Uterus (tissue), 4 donors: ENCODE data around the gene SYT2. TPM values are rescaled to one million over a fixed set of nuclear protein-coding genes. Genes with fewer than 3 reads are reported as not detected.

Experiments
- DNase-seq, 2 donors: peaks; one replicate each; pipeline ENCODE4 v3.0.0-alpha.2; 2019 to 2020
- H3K27ac ChIP-seq, 2 donors: fragments of 200-600 bp; sonication (generic); 1 replicate in 1 of 2; 2 replicates in 1 of 2; pipeline ENCODE4 v1.5.1; 2016 to 2018
- H3K27me3 ChIP-seq, 2 donors: fragments of 200-600 bp; sonication (generic); one replicate each; pipeline ENCODE4 v1.5.1; 2018 to 2019; ENCODE audit warnings: control low read depth in 1 of 2
- H3K36me3 ChIP-seq, 2 donors: fragments of 200-600 bp; sonication (generic); one replicate each; pipeline ENCODE4 v1.5.1; 2019; ENCODE audit warnings: control low read depth in 1 of 2
- H3K4me1 ChIP-seq, 2 donors: fragments of 200-600 bp; sonication (generic); one replicate each; pipeline ENCODE4 v1.5.1; 2018 to 2019; ENCODE audit warnings: control low read depth in 1 of 2
- H3K4me3 ChIP-seq, 2 donors: fragments of 200-600 bp; sonication (generic); 1 replicate in 1 of 2; 2 replicates in 1 of 2; pipeline ENCODE4 v1.5.1; 2018 to 2019; ENCODE audit warnings: mild to moderate bottlenecking in 1 of 2
- H3K9me3 ChIP-seq, 2 donors: fragments of 200-600 bp; sonication (generic); one replicate each; pipeline ENCODE4 v1.5.1; 2019; ENCODE audit warnings: control low read depth in 1 of 2
- POLR2A ChIP-seq, 2 donors: fragments of 450-650 bp; IDR thresholded peaks; one replicate each; pipeline ENCODE4 v1.6.1; 2016; ENCODE audit warnings: antibody characterized with exemption in 2 of 2, mild to moderate bottlenecking in 1 of 2, moderate library complexity in 1 of 2
- intact Hi-C: fragments of 100-400 bp; cut with DNase I; formaldehyde crosslinking; loops from one replicate; pipeline ENCODE4 v1.15.1; 2023; ENCODE audit warnings: low total_unique reads
- total RNA-seq, 4 donors: library from RNA; depleted of rRNA in 3 of 4; stranded (reverse); fragments of >200 nt in 3 of 4; gene quantifications; one replicate each; pipeline versions ENCODE4 v1.1.0 to v1.2.4, GENCODE V29; 2014 to 2023
- TF ChIP-seq, protein P1 (sequence below), 4 experiments: fragments of 200-600 bp in 2 of 4; fragments of 450-650 bp in 2 of 4; sonication (generic) in 2 of 4; IDR thresholded peaks; one replicate each; pipeline ENCODE4 v1.5.1; 2016 to 2019; ENCODE audit warnings: antibody characterized with exemption in 4 of 4, mild to moderate bottlenecking in 2 of 4, moderate library complexity in 1 of 4
- donor health status: DM: yes; HTN: yes; CAD: no.

The SYT2 gene
- total RNA-seq, 4 donors from 2014 or later = 1.1 TPM; not detected in 3

DNA sequence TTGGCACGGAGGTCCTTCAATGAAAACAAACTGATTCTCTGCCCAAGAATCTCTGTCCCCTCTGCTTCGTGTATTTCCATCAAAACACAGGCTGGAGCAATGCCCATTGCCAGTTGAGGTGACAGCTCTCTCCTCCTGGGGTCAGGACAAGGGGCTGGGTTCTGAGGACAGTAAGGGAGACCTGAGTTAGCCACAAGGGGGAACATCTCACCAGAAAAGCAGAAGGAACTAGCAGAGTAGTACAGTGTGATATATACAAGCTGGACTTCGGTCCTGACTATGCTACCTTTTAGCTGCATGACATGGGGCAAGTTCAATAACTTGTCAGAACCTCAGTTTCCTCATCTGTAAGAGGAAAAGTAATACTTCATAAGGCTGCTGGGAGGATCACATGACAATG is 50.3 kb downstream of the SYT2 start:
- Histone ChIP-seq H3K27me3 (no peaks in the 10 kb centered on the region), H3K27ac (no peak overlapping the region), H3K4me3 (no peak overlapping the region), H3K4me1 (no peaks in the 10 kb centered on the region), H3K9me3 (no peaks in the 10 kb centered on the region), H3K36me3 (no peaks in the 10 kb centered on the region)
- TF ChIP-seq, protein P1, sequence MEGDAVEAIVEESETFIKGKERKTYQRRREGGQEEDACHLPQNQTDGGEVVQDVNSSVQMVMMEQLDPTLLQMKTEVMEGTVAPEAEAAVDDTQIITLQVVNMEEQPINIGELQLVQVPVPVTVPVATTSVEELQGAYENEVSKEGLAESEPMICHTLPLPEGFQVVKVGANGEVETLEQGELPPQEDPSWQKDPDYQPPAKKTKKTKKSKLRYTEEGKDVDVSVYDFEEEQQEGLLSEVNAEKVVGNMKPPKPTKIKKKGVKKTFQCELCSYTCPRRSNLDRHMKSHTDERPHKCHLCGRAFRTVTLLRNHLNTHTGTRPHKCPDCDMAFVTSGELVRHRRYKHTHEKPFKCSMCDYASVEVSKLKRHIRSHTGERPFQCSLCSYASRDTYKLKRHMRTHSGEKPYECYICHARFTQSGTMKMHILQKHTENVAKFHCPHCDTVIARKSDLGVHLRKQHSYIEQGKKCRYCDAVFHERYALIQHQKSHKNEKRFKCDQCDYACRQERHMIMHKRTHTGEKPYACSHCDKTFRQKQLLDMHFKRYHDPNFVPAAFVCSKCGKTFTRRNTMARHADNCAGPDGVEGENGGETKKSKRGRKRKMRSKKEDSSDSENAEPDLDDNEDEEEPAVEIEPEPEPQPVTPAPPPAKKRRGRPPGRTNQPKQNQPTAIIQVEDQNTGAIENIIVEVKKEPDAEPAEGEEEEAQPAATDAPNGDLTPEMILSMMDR (IDR thresholded peaks at IDR 0.05) = no peak
- no peak for TF ChIP-seq POLR2A (IDR thresholded peaks at IDR 0.05)
- no peak for DNase-seq
- intact Hi-C loops = no loop called here

DNA sequence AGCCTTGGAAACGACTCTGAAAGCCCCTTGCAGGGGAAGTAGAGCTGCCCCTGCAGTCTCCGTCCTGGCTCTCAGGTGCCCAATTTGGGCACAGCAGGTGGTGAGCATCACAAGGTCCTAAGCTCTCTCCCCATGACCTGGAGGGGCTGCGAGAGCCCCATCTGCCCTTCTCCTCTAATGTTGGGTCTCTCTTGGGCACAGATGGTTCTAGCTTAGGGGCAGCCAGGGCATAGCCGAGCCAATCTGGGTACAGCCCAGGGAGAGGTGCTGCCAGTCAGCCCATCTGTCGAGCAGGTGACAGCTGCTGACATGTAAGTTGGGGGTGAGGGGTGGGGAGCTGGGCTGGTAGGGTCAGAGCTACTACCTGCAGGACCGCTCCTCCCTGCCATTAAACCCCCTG is 50.7 kb downstream of the SYT2 start:
- H3K9me3 ChIP-seq = no peaks in the 10 kb centered on the region
- no peak for DNase-seq
- no peak overlapping the region for H3K4me3 ChIP-seq
- no peaks in the 10 kb centered on the region for H3K36me3 ChIP-seq
- no peaks in the 10 kb centered on the region for H3K27me3 ChIP-seq
- H3K27ac ChIP-seq = no peak overlapping the region
- intact Hi-C loops = no loop called here
- TF ChIP-seq POLR2A (IDR thresholded peaks at IDR 0.05) = no peak
- TF ChIP-seq, protein P1 (IDR thresholded peaks at IDR 0.05) = no peak
- H3K4me1 ChIP-seq = no peaks in the 10 kb centered on the region

DNA sequence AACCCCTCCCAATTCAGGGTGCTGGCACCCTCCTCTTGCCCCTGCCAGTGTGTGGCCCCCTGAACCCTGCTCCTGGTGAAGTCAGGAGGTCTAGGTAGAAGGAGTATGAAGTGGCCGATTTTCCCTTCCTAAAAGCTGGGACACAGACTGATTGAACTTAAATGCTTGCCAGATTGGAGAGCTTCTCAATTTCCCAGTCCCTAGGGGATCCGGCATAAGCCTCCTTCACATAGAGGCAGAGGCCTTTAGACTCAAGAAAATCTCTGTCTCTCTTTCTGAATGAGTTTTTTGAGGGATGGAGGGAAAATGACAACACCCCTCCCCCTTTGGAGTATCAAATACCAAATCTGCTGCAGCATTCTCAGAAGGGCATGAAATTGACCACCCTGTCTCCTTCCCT is 51.5 kb downstream of the SYT2 start:
- H3K36me3 ChIP-seq = no peaks in the 10 kb centered on the region
- no peak for DNase-seq
- no peaks in the 10 kb centered on the region for H3K9me3 ChIP-seq
- H3K4me1 ChIP-seq = no peaks in the 10 kb centered on the region
- H3K4me3 ChIP-seq = no peak overlapping the region
- H3K27ac ChIP-seq = no peak overlapping the region
- TF ChIP-seq POLR2A (IDR thresholded peaks at IDR 0.05) = no peak
- TF ChIP-seq, protein P1 (IDR thresholded peaks at IDR 0.05) = no peak
- intact Hi-C loops = no loop called here
- no peaks in the 10 kb centered on the region for H3K27me3 ChIP-seq

DNA sequence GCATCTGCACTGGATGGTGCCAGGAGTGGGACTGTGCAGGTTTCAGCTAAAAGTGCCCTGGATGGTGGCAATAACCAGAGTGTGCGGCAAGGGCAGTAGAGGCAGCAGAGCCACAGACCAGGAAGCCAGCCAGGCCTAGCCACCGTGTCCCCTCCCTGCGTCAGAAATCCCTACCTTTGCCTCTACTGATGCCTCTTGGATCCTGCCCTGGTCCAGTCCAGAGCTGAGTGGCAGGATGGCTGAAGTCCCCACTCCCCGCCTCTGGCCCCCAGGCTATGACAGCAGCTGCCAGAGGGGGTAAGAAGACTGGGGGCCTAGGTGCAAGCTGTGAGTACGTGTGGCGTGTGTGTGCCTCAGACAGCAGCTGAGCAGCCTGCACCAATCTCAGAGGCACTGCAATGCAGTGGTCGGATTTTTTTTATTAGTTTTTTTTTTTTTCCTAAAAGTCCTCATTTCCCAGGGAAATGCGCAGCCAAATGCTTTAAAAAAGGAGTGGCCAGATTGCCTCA is 51.9 kb downstream of the SYT2 start:
- no peak for TF ChIP-seq POLR2A (IDR thresholded peaks at IDR 0.05)
- TF ChIP-seq, protein P1 (IDR thresholded peaks at IDR 0.05) = no peak
- intact Hi-C loops = no loop called here

DNA sequence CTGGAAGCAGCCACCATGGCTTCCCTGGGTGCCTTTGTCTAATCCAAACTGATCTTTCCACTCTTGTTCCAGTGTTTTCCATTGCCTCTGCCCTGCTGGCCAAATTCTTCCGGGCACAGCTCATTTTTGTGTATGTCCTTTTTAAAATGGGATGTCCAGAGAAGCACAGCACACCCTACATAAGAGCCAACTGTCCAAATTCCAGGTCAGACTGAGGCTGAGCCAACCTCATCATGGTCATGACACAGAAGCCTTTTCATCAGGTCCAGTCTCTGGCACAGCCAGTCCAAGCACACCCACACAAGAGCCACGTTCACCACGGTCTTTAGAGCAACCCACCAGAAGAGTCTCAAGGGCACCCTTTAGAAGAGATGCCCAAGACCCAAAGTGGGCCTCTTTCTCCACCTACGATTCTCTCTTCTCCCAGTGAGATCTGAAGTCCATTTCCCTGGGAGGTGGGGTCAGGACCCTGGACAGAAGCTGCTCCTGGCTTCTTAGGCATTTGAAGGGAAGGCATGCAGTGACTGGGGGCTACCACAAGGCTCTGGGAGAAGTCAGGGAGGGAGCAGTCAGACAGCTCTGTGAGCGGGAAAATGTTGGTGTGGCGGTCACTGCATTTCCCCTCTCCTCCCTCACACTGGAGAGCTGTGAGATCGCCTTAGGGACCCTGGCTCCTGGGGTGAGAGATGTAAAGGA is 53.2 kb downstream of the SYT2 start:
- intact Hi-C loops = no loop called here
- Histone ChIP-seq H3K4me3 (no peak overlapping the region), H3K27me3 (no peaks in the 10 kb centered on the region), H3K36me3 (no peaks in the 10 kb centered on the region), H3K9me3 (no peaks in the 10 kb centered on the region), H3K27ac (no peak overlapping the region), H3K4me1 (no peaks in the 10 kb centered on the region)
- no peak for TF ChIP-seq POLR2A (IDR thresholded peaks at IDR 0.05)
- TF ChIP-seq, protein P1 (IDR thresholded peaks at IDR 0.05) = no peak
- no peak for DNase-seq

More for the DNA sequence above, 51.9 kb downstream of the SYT2 start:
- no peak for DNase-seq
- Histone ChIP-seq H3K36me3 (no peaks in the 10 kb centered on the region), H3K9me3 (no peaks in the 10 kb centered on the region), H3K27ac (no peak overlapping the region), H3K4me3 (no peak overlapping the region), H3K27me3 (no peaks in the 10 kb centered on the region), H3K4me1 (no peaks in the 10 kb centered on the region)
